GM21717 (cell line): ENCODE data around the gene TTC7B.
A peak's percentile ranks its signal among the peaks of the same experiment; 100 is the strongest.

Experiments used
- ATAC-seq: cut with Tn5 transposase; IDR thresholded peaks from one replicate; pipeline ENCODE4 v1.9.1; 2021; ENCODE audit warnings: mild to moderate bottlenecking, moderate library complexity; ENCODE audit not compliant: unreplicated experiment

Gene TTC7B

DNA sequence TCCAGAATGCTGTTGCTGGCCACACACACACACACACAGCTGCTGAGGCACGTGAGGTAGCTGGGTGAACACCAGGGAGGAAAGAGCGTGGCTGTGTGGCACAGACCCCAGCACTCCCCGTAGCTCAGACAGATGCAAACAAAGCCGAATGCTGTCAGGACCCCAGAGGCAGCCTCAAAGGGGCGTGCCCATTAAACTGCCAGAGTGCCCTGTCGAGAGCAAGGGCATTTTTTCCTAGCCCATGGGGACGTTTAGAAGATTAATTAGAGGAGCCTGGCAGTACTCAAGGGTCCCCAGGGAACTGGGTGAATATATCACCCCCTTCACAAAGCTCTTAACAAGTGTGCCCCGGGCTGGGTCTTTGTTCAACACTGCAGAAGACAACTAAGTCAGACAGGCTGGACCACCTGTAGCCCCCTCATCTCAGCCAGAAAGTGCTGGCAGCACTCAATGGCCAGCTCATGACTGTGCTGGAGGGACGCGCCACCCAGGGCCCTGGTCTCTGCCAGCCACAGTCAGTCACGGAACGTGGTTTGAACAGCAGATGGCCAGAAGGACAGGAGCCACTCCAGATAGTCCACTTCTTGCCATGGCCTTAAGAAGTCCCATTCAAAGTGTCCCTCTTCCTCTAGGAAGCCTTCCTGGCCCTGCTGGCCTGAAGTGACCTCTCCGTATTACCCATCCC, 37.5 kb downstream of the TTC7B start:
- no peak for ATAC-seq

DNA sequence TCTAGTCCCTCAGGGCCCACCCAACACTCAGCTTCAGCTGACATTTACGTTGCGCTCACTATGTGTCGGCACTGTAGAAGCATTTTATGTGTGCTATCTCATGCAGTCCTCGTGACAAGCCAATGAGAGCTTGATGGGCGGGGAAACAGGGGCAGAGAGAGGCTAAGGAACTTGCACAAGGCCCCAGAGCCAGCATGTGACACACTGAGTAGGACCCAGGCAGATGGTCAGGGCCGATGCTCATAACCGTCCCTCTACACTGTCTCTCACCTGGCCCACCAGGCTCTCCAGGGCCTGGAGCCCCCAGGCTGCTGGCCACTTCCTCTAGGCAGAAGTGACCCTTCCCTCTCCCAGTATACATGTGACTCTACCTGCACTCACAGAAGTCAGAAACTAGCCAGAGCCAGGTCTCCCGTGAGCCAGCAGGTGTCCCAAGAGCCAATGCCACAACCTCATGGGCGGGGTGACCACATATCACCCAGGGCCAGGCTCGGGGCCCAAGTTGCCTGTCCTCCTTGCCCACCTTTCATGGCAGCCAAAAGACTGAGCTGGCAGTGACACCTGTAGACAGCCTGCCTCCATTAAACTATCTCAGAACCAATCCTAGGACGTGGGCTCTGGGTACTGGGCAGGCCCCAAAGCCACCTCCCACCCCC, 38.3 kb downstream of the TTC7B start:
- ATAC-seq: no peak

DNA sequence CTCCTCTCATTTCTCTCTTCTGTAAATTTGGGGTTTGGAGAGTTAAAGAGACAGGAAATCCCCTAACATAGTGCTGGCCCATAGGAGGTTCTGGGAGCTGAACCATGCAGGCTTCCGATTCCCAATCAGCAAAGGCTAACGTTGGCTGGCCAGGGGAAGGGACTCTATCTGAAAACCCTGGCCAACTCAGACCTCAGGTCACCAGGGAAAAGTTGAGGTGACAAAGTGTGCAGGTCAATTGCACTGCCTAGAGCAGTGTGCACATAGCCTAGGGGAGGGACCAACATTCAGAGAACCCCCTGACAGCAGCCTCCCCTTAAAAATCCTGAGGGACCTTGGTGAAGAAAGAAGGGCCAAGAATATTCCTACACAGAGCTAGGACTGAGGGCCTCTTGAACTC, 38.9 kb downstream of the TTC7B start:
- no peak for ATAC-seq

- no peak for ATAC-seq
These were observed 40.8 kb downstream of the TTC7B start for GRCh38 chr14:90775441-90775840.

GRCh38 chr14:90774316-90774715, 41.9 kb downstream of the TTC7B start:
- no peak for ATAC-seq

- no peak for ATAC-seq
These were observed 42.5 kb downstream of the TTC7B start for GRCh38 chr14:90773705-90774104.

DNA sequence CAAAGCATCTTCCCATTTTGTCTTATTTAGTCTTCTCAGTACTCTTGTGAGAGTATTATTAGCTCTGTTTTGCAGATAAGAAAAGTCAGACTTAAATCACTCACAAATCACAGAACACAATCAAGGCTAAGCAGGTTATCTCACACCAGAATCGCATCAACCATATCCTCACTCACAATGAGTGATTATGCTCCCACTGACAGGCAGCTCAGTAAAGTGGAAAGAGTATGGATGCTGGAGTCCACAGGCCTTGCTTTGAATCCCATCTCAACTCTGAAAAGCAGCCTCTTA, 43.1 kb downstream of the TTC7B start:
- ATAC-seq: no peak

GRCh38 chr14:90767899-90768298, 48.3 kb downstream of the TTC7B start:
- no peak for ATAC-seq

DNA sequence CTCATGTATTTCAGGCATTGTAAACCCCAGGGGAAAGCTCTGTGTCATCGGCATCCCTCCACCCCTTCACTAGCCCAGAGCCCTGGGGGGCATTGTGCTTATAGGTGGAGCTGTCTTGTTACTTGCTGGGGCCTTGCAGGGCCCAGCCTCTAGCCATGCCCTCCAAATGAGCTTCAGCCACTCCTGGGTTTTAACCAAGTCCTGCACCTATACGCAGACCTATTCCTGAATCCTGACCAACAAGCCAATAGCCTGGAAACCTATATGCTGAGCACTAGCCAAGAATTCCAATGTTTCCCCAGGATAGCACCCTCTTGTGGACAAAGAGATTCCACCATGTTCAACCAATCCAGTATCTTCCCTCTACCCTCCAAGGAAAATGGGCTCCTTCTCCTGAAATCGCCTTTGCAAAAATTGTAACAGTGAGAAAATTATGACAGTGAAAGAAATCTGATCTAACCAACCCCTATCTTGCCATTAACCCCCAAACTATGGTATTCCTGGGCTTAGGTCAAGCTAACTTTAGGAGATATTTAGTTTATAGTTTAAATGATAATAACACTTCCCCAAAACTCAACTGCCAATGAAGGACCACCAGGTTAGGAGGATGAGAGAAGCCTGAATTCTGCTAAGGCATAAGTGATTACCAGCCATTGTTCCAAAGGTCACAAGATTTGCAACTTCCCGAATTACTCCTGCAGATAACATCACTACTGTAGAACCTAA, 55.5 kb downstream of the TTC7B start:
- ATAC-seq: no peak

GRCh38 chr14:90760078-90760444, 56.2 kb downstream of the TTC7B start:
- ATAC-seq: no peak

DNA sequence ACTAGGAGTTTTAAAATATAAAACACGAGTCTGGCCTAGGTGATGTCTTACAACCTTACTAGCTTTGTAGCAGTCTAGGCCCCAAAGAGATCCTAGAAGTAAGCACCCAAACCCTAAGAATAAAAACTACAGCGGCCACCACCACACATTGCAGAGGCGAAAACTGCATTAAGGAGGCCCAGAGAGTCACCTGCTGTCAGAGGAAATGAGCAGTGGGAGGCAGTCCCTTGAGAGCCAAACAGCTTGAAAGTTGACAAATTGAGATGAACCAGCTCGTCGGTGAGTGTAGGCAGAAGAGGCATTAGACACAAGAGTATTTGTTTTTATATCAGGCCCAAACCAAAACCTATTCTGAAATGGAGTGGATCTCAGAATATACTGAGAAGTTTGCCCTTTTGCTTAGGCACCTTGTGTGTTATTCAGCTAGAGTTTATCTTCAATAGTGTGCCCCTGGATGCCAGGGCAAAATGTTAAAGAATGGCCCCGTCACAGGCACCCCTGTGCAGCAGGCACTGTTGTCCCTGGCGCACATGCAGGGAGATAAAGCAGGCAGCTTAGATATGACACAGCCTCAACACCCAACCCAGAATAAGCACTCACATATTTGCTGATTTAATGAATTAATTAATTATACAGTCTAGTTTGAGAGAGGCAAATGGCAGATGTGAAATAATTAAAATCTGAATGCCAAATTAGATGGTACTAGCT, 56.7 kb downstream of the TTC7B start:
- no peak for ATAC-seq

DNA sequence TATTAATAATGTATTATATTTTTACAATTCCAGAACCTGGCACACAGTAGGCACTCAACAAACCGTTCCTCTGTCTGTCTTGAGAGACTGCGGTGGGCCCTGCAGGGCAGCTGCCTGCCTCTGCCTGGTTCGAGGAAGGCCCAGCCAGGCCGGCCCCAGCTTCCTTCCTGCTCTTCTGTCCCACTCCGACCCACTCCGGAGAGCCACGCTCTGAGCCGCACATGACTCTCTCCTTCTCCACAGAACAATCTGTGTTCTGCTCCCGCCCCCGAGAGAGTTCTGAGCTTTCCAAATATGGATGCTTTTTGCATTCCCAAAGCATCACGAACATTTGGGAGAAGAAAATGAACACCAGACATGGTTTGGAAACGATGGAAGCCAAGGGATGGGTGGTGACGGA, 57.3 kb downstream of the TTC7B start:
- ATAC-seq: peak; percentile 45

GRCh38 chr14:90758028-90758889, 58.0 kb downstream of the TTC7B start:
- ATAC-seq: peak; percentile 78

DNA sequence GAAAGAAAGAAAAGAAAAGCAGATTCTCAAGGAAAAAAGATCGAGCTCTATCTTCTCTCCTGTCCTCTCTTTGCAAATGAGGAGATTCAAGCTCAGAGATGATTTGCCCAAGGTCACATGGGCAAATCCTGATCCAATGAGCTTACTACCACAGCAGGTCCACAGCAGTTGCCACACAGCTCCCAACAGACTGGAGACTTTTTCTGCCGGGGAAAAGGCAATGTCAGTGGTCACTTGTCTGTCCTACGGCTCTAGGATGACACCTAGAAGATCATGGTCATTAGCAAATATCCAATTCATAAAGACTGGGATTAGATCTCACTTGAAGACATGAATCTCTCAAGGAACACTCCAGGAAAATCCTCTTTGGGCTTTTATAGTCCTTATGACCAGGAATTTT, 58.8 kb downstream of the TTC7B start:
- ATAC-seq: no peak

- ATAC-seq: no peak
These were observed 59.4 kb downstream of the TTC7B start for GRCh38 chr14:90756755-90757345.

DNA sequence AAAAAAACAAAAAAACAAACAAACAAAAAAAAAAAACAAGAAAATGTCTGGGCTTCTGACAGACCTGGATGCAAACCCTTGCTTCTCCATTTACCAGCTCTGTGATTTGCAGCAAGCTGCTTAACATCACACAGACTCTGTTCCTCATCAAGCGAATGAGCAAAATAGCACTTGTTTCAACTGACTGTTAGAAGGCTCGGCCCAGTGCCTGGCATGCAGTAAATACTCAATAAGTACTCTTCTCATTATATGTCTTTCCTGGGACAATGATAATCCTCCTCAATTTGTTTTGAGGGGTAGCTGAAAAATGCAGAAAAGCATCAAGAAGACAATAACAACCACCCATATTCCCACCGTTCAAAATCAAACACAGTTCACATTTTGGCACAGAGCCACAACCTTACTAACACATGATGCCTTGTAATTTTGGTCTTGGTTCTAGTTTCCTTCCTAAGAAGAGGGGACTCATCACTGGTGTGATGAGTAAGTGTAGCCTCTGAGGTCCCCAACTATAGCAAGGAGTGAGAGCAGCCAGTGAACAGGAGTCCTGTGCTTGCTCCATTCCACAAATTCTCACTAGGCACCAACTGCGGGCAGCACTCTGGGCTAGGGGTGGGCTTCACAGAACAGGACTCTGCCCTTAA, 60.4 kb downstream of the TTC7B start:
- no peak for ATAC-seq

- no peak for ATAC-seq
These were observed 62.7 kb downstream of the TTC7B start for GRCh38 chr14:90753456-90754005.

GRCh38 chr14:90750701-90751100, 65.5 kb downstream of the TTC7B start:
- ATAC-seq: no peak

DNA sequence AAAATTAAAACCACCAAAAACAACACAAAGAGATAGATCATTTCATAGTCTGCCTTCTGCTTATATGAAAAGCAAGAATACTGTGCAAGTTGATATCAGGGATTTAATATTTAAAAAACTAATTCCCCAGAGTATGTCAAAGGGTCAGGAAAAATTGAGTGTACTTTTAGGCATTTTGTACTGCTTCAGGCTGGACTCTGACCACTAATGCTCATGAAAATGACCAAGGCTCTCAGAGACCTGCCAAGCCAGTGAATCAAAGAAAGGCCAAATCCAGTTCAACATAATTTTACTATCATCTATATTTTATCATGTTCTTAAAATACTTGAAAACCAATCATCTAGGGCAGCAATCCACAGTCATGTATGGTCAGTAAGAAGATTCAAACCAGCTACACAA, 66.0 kb downstream of the TTC7B start:
- ATAC-seq: no peak

DNA sequence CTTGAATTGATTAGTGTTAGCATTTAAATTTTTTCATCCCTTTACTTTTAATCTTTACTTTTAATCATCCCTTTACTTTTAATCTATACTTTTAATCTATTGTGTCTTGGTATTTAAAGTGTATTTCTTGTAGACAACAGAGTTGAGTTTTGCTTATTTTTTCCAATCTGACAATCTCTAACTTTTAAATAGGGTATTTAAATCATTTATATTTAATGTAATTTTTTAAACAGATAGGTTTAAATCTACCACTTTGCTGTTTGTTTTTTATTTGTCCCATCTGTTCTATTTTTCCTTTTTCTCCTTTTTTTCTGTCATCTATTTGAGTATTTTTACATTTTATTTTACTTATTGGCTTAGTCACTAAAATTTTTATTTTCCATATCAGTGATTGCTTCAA, 68.3 kb downstream of the TTC7B start:
- no peak for ATAC-seq
